Activated CD4-positive, alpha-beta memory T cell treated with anti-CD3 and anti-CD28 coated beads for 36 hours (primary cell): Measurements from ENCODE around the gene SH2D5. TPM values are rescaled to one million over a fixed set of nuclear protein-coding genes. Genes with fewer than 3 reads are reported as not detected.
"Not testable (repeated sequence)": the region's sequence is repeated elsewhere in the genome, so short reads cannot be mapped to it uniquely, and the experiment has no call there.

Experiments
- CTCF ChIA-PET: fragments of 350-600 bp; sonication (Branson Sonifier 250); formaldehyde crosslinking; loops from one replicate; lab custom pipeline; 2021; ENCODE audit warnings: antibody characterized with exemption, inconsistent platforms; lab: Charles Lee
- POLR2A ChIA-PET: fragments of 350-600 bp; sonication (Branson Sonifier 250); formaldehyde crosslinking; loops from one replicate; lab custom pipeline; 2021; ENCODE audit warnings: antibody characterized with exemption; lab: Charles Lee
- DNase-seq: peaks from one replicate; pipeline ENCODE4 v3.0.0-alpha.2; 2020
- H3K27ac Mint-ChIP-seq: one replicate; pipeline ENCODE4 v1.8.0; 2021; ENCODE audit warnings: mixed read lengths
- H3K27me3 Mint-ChIP-seq: one replicate; pipeline ENCODE4 v1.8.0; 2021; ENCODE audit warnings: mixed read lengths
- H3K36me3 Mint-ChIP-seq: one replicate; pipeline ENCODE4 v1.8.0; 2021; ENCODE audit warnings: mixed read lengths
- H3K4me1 Mint-ChIP-seq: one replicate; pipeline ENCODE4 v1.8.0; 2021; ENCODE audit warnings: low read depth, mixed read lengths
- H3K4me3 Mint-ChIP-seq: one replicate; pipeline ENCODE4 v1.8.0; 2021; ENCODE audit warnings: mild to moderate bottlenecking, mixed read lengths
- H3K9me3 Mint-ChIP-seq: one replicate; pipeline ENCODE4 v1.8.0; 2021; ENCODE audit warnings: mixed read lengths
- intact Hi-C: fragments of 100-400 bp; cut with micrococcal nuclease; formaldehyde crosslinking; loops from one replicate; pipeline ENCODE4 v1.15.1; 2023
- total RNA-seq, 2 experiments: library from RNA; stranded (reverse); gene quantifications; one replicate each; pipeline ENCODE4 v1.2.3, GENCODE V29; 2021

SH2D5 gene
- total RNA-seq, 2 experiments from 2014 or later, result 0.07 to 0.12 TPM

DNA sequence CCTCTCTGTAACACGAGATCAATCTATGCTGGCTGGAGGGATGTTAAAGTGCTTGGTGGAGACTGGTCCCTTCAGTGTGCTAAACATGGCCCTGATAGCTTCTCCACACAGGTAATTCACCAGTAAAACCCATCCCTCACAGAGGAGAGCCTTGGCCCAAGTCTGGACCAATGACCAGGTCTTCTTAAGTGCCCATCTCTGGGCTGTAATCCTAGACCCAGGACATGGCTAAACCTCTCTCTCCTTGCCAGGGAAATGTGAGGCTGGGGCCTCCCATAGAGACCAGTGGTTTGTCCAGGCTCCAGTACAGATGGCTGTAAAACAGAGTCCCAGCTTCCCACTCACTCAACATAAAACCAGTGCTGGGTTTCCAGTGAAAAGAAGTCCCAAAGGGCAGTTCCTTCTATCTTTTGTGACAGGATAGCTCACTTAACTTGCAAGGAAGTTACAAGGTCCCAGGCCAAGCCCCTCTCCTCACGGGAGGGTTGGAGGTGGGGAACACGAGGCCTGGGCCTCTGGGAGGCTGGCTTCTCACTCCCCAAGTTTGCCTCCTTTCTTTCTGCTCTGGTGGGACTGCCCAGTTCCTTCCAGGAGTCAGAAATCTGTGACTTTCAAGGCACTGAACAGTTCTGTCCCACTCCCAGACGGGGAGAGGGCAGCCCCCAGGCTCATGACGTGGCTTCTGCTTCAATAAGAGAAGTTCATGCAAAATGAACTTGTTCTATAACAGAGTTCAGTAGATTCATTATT is 12.5 kb downstream of the SH2D5 start:
- Mint-ChIP-seq H3K27ac (no peak overlapping the region), H3K4me1 (peaks cover 6% of the 10 kb centered on the region), H3K4me3 (no peak overlapping the region), H3K27me3 (peaks cover 20% of the 10 kb centered on the region), H3K9me3 (no peaks in the 10 kb centered on the region), H3K36me3 (no peaks in the 10 kb centered on the region)
- DNase-seq, result no peak
- intact Hi-C loops, result loop anchor here (10.0 kb wide), 1 partner anchor 455 kb away; the partner anchor contains the start of gene EIF4G3
- CTCF ChIA-PET, result no interaction called here
- POLR2A ChIA-PET, result no interaction called here

DNA sequence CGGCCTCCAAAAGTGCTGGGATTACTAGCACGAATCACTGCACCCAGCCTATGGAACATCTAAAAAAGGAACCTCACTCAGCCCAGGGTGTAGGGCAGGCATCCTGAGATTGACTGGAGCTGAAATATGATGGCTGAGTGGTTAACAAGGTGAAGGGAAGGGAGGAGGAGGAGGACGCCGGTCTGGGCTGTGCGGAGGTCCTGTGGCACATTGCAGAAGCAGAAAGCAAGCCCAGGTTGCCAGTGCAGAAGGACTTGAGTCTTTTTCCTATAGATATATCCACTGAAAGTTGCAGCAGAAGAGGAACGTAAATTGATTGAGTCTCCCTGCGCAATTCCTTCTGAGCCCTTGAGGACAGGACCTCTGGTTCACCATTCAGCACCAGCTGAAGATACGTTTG is 13.2 kb downstream of the SH2D5 start:
- no peaks in the 10 kb centered on the region for H3K9me3 Mint-ChIP-seq
- H3K36me3 Mint-ChIP-seq, result no peaks in the 10 kb centered on the region
- CTCF ChIA-PET, result interaction anchor here (1.1 kb wide), 1 partner anchor 23 kb away, joined by 3 read pairs; no protein-coding TSS in a partner anchor
- DNase-seq, result no peak
- peaks cover 6% of the 10 kb centered on the region for H3K4me1 Mint-ChIP-seq
- intact Hi-C loops, result loop anchor here (10.0 kb wide), 1 partner anchor 456 kb away; the partner anchor contains the start of gene EIF4G3
- no peak overlapping the region for H3K4me3 Mint-ChIP-seq
- POLR2A ChIA-PET, result no interaction called here
- peaks cover 22% of the 10 kb centered on the region for H3K27me3 Mint-ChIP-seq
- H3K27ac Mint-ChIP-seq, result no peak overlapping the region

DNA sequence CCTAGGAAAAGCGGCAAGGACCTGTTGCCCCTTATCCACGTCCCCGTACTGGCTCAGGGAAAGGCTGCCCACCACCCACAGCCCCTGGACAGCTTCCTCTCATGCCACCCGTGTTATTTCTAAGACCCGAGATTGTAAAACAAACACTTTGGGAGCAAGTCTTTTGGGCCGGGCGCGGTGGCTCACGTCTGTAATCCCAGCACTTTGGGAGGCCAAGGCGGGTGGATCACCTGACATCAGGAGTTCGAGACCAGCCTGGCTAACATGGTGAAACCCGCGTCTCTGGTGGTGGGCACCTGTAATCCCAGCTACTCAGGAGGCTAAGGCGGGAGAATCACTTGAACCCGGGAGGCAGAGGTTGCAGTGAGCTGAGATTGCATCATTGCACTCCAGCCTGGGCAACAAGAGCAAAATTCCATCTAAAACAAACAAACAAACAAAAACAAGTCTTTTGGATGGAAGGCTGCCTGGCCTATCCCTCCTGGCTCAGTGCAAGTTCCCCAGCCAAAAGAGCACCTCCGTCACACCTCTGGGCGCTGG is 14.1 kb downstream of the SH2D5 start:
- intact Hi-C loops, result loop anchor here (10.0 kb wide), 1 partner anchor 456 kb away; the partner anchor contains the start of gene EIF4G3
- H3K36me3 Mint-ChIP-seq, H3K4me1 Mint-ChIP-seq, H3K27ac Mint-ChIP-seq, POLR2A ChIA-PET, DNase-seq, H3K9me3 Mint-ChIP-seq: not testable (repeated sequence)
- H3K4me3 Mint-ChIP-seq, result peak overlapping the region; percentile 29
- peaks cover 22% of the 10 kb centered on the region for H3K27me3 Mint-ChIP-seq
- CTCF ChIA-PET, result interaction anchor here (0.8 to 1.7 kb wide), 4 partner anchors 22 to 477 kb away, joined by 3 to 6 read pairs (median 3); no protein-coding TSS in a partner anchor

DNA sequence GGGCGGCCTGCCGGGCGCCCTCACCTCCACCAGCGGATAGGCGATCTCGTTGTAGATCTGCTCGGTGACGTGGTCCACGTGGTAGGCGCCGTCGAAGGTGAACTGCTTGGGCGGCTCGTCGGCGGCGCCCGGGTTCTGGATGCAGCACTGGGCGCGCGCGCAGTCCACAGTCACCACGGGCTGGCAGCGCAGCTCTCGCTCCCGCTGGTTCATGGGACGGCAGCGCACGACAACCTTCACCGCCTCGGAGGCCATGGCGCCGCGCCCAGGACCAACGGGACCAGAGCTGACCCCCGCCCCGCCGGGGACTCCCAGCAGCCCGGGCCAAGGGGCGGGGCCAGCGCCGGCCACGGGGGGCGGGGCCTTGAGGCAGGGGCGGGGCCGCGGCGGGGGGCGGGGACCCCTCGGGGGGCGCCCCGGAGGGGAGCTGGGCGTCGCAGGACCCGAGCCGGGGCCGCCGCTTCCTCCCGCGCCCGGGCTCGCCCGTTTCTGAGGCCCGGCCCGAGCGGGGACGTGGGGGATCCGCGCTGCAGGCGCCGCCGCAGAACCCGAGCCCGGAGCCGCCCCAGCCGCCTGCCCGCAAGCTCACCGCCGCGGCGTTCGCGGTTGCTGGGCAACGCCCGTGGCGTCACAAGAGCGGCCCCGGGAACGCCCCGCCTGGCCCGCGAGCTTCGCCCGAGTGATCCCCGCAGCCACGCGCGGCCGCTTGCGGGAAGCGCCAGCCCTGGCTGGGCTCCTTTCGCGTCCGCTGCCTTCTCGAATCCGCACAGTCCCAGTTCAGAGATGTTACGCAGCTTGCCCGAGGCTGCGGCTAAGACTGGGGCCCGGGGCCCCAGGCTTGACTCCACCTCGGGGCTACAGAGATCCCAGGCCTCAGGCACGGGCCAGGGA is 14.8 kb downstream of the SH2D5 start, which contains the start of gene KIF17:
TSS of gene KIF17 (minus strand) at position 556 of the 891 bp plus-strand sequence. CDS start at position 255, 301 bp downstream.
- ChIA-PET POLR2A (interaction anchor here (1.0 kb wide), 1 partner anchor 16 kb away, joined by 3 read pairs; no protein-coding TSS in a partner anchor), CTCF (interaction anchor here (0.7 to 1.7 kb wide), 4 partner anchors 21 to 820 kb away, joined by 3 to 6 read pairs (median 3); no protein-coding TSS in a partner anchor)
- peaks cover 6% of the 10 kb centered on the region for H3K4me1 Mint-ChIP-seq
- intact Hi-C loops, result loop anchor here (10.0 kb wide), 1 partner anchor 457 kb away; the partner anchor contains the start of gene EIF4G3
- H3K27me3 Mint-ChIP-seq, result peaks cover 22% of the 10 kb centered on the region
- no peaks in the 10 kb centered on the region for H3K9me3 Mint-ChIP-seq
- H3K4me3 Mint-ChIP-seq, result peak within 1 kb of the TSS; percentile 39
- peak; percentile 73 for DNase-seq
- H3K27ac Mint-ChIP-seq, result no peak within 1 kb of the TSS
- H3K36me3 Mint-ChIP-seq, result no peaks in the 10 kb centered on the region

DNA sequence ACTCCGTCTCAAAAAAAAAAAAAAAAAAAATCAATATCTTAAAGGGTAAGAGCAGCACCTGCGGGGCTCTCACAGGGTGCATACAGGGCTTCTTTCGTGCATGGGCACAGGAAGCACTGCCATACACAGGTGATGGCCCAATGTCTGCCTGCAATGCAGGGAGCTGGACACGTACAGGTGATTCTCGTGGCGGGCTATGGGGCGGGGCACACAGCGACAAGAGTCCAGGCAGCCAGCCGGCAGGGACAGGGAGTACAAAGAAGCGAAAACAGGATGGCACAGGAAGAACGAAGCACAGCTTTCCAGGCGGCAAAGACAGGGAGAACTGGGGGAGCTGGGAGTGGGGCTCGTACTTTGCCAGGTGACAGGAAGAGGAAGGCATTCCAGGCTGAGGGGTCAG is 16.3 kb downstream of the SH2D5 start:
- Mint-ChIP-seq H3K36me3 (no peaks in the 10 kb centered on the region), H3K27me3 (peaks cover 22% of the 10 kb centered on the region), H3K4me3 (no peak overlapping the region), H3K9me3 (no peaks in the 10 kb centered on the region), H3K4me1 (peaks cover 6% of the 10 kb centered on the region), H3K27ac (no peak overlapping the region)
- no peak for DNase-seq
- intact Hi-C loops, result loop anchor here (10.0 kb wide), 1 partner anchor 459 kb away; the partner anchor contains the start of gene EIF4G3
- ChIA-PET CTCF (no interaction called here), POLR2A (no interaction called here)

DNA sequence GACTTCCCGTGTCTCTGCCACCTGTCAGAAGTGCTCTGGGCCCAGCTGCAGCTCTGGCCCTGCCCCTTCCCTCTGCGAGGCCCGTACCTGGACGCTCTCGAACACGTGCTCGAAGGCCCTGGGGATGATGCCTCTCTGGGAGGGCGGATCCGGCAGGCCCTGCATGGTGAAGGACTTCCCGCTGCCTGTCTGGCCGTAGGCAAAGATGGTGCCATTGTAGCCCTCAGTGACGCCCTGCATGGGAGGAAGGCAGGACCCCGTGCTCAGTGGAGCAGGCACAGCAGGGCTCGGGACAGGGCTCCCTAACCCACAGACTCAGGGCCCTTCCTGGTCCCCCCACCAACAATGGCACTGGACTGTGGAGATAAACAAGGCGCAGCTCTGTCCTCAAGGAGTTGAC is 17.1 kb downstream of the SH2D5 start:
- intact Hi-C loops, result loop anchor here (10.0 kb wide), 1 partner anchor 459 kb away; the partner anchor contains the start of gene EIF4G3
- POLR2A ChIA-PET, result no interaction called here
- no peak overlapping the region for H3K4me3 Mint-ChIP-seq
- no peak overlapping the region for H3K27ac Mint-ChIP-seq
- CTCF ChIA-PET, result no interaction called here
- no peaks in the 10 kb centered on the region for H3K36me3 Mint-ChIP-seq
- no peak for DNase-seq
- peaks cover 6% of the 10 kb centered on the region for H3K4me1 Mint-ChIP-seq
- H3K27me3 Mint-ChIP-seq, result peaks cover 22% of the 10 kb centered on the region
- H3K9me3 Mint-ChIP-seq, result no peaks in the 10 kb centered on the region

DNA sequence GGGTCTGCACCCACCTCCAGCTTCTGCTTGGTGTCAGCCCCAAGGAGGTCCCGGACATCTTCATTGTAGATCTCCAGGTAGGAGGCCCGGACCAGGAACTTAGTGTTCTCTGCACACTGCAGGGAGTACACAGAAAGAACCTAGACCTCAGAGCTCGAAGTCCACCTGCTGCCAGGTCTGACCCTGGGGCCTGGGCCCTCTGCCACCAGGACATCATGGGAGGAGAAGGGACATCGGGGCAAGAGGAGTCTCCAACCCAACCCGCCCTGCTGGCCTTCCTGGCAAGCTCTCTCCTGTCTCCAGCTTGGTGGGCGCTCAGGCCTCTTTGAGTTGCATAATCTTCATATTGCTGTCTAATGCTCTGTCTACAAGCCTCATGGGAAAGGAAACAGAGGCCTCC is 19.1 kb downstream of the SH2D5 start:
- Mint-ChIP-seq H3K27ac (no peak overlapping the region), H3K36me3 (no peaks in the 10 kb centered on the region), H3K4me1 (peaks cover 5% of the 10 kb centered on the region), H3K27me3 (peaks cover 19% of the 10 kb centered on the region), H3K4me3 (no peak overlapping the region), H3K9me3 (no peaks in the 10 kb centered on the region)
- POLR2A ChIA-PET, result no interaction called here
- intact Hi-C loops, result loop anchor here (10.0 kb wide), 1 partner anchor 461 kb away; the partner anchor contains the start of gene EIF4G3
- DNase-seq, result no peak
- CTCF ChIA-PET, result no interaction called here

DNA sequence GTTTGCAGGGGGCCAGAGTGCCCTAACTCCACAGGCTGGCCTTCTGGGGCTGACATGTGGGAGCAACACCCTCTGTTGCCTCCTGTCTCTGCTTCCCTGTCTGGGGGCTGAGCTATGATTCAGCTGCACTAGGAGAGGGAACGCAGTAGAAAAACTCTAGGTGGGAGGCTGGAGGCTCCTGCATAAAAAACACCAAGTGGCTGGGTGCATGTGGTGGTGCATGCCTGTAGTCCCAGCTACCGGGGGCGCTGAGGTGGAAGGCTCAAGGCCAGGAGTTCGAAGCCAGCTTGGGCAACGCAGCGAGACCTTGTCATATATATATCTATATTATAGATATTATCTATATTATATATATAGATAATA is 20.3 kb downstream of the SH2D5 start:
- DNase-seq, result no peak
- H3K27ac Mint-ChIP-seq, result no peak overlapping the region
- intact Hi-C loops, result loop anchor here (10.0 kb wide), 1 partner anchor 463 kb away; the partner anchor contains the start of gene EIF4G3
- ChIA-PET POLR2A (no interaction called here), CTCF (no interaction called here)
- H3K36me3 Mint-ChIP-seq, result no peaks in the 10 kb centered on the region
- no peak overlapping the region for H3K4me3 Mint-ChIP-seq
- peaks cover 14% of the 10 kb centered on the region for H3K27me3 Mint-ChIP-seq
- peaks cover 5% of the 10 kb centered on the region for H3K4me1 Mint-ChIP-seq
- no peaks in the 10 kb centered on the region for H3K9me3 Mint-ChIP-seq

DNA sequence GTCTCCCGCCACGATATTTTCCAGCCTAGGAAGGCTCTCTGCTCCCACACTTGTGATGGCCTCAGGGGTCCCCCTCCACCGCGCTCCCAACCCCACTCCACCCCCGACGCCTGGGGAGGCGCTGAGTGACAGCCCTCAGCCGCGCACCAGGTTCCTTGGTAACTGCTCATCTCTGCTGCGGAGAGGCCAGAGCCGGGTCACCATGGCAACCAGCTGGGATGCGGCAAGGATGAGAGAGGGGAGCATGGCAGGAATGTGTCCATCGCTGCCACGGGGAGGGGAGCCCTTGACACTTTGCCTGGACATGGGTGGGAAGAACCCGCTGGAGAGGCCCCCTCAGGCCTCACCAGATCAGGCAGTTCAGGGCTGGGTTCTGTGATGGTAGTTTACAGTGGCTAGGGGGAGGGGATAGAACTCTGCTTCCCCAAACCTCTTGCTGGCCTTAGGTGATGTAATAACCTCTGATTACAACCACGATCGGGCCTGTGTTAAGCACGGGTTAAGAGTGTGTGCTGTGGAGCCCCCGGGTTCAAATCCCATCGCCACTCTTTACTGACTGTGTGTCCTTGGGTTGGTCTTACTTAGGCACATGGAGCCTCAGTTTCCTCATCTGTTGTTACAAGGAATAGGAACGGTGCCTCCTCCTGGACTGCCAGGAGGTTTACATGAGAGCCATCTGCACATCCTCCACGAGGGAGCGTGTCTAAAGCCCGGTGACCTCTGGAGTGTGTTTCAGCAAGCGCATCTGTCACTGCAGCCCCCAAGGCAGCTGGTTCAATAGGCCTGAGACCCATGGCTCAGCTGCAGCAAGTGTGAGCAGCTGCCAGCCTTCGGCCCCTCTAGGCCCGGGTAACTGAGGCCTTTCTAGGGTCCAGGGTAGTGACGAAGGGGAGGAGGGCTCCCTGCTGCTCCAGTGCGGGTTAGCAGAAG is 21.0 kb downstream of the SH2D5 start:
- H3K4me1 Mint-ChIP-seq, result peaks cover under 1% of the 10 kb centered on the region
- H3K9me3 Mint-ChIP-seq, result no peaks in the 10 kb centered on the region
- POLR2A ChIA-PET, result no interaction called here
- peaks cover 9% of the 10 kb centered on the region for H3K27me3 Mint-ChIP-seq
- CTCF ChIA-PET, result no interaction called here
- no peak for DNase-seq
- H3K4me3 Mint-ChIP-seq, result no peak overlapping the region
- intact Hi-C loops, result loop anchor here (10.0 kb wide), 1 partner anchor 463 kb away; the partner anchor contains the start of gene EIF4G3
- no peak overlapping the region for H3K27ac Mint-ChIP-seq
- no peaks in the 10 kb centered on the region for H3K36me3 Mint-ChIP-seq

DNA sequence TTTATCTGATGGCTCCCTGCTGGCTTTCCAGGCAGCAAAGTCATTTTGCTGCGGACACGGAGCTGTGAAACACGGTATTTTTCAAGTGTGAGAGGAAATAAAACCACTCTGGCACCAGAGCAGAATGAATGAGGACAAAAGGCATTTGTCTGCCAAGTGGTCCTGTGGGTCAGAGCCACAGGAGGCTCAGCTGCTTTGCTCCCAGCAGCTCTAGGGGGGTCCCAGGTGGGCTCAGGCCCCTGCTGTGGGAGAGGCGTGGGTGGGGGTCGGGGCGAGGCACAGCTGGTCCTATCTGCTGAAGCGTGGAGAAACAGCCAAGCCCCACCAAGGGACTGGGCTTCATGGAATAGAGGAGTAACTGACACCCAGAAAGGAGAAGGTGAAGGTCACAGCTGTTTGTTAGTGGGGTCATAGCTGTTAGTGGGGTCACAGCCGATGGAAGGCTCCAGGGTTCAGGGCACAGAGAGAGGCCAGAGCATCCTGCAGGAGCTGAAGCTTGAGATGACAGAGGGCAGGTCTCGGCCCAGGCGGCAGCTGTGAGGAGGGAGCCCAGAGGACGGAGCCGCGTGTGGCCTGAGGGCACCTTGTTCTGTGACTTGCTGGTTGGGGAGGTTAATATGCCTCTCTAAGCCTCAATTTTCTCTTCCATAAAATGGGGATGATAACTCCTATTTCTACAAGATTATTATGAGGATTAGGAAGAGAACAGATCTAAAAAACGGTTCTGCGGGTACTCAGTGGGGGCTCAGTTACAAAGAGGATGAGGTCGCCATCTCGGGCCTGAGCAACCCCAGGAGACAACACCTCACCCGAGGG is 21.8 kb downstream of the SH2D5 start:
- Mint-ChIP-seq H3K27ac (no peak overlapping the region), H3K4me1 (no peaks in the 10 kb centered on the region), H3K27me3 (peaks cover 2% of the 10 kb centered on the region), H3K4me3 (no peak overlapping the region), H3K36me3 (no peaks in the 10 kb centered on the region), H3K9me3 (no peaks in the 10 kb centered on the region)
- intact Hi-C loops, result loop anchor here (10.0 kb wide), 1 partner anchor 464 kb away; the partner anchor contains the start of gene EIF4G3
- CTCF ChIA-PET, result interaction anchor here (0.8 to 1.2 kb wide), 2 partner anchors 14 to 135 kb away, joined by 3 read pairs; no protein-coding TSS in a partner anchor
- POLR2A ChIA-PET, result no interaction called here
- no peak for DNase-seq
